GM18873 (cell line): ENCODE results near the gene NACA2.
"Not testable (repeated sequence)": the region's sequence is repeated elsewhere in the genome, so short reads cannot be mapped to it uniquely, and the experiment has no call there.

Source experiments
- ATAC-seq: cut with Tn5 transposase; IDR thresholded peaks from one replicate; pipeline ENCODE4 v1.9.1; 2021; ENCODE audit warnings: mild to moderate bottlenecking, moderate library complexity, moderate number of reproducible peaks; ENCODE audit not compliant: unreplicated experiment, low FRiP score

NACA2 gene

DNA sequence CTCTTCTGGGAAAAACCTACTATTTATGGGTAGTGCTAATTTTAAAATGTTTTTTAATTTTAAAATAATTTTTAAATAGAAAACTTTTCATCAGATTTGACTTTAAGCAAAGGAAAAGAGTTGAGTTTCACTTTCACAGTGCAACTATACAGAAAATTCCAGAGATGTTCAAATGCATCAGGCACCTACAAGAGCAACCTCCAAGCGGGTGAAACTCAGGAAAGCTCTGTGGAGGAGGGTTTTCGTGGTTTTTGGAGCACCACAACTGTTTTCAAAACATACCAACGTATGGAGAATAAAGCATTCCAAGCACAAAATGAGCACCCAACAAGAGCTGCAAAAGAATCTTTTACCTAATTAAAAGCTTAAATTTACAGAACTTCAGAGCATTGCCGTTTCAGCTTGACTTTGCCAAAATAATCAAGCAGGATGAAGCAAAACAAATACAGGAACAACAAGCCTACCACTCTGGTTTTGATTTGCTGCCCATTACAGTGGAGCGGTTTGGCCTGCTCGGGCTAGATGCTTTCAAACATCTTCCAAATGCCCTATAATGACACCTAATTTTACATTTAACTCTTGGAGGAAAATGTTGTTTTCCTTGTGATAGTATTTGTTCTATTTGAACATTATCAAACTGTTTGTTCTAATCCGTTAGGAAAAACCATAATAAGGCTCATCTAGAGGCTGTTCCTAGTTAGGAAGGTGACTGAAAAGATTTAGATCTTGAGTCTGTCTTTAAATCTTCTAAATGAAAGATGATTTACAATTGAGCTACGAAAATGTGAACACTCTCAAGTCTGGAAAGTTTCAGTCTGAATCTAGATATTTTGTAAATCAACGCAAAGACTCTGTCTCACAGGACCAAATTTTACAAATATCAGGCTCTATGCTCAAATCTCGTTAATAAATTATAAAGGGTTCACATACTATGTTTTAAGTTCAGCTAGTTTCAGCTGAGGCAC lies 34.5 kb downstream of the NACA2 start:
- ATAC-seq = no peak

DNA sequence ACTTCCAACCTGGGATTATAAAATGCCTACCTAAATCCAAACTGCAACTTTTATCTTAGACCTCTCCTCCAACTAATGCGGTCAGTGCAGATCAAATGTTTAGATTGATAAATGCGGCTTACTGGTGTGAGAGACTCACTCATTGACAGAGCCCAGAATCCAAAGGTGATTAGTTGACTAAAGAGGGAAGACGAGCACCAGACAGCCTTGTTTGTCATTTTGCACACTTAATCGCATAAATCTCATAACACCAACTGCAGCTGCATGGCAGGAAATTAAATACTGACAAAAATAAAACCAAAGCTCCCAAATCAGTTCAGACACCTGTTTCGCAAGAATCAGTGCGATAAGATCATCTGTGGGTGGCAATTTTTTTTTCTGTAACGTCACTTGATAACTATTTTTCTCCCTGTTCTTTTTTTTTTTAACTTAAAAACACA lies 35.9 kb downstream of the NACA2 start:
- no peak for ATAC-seq

DNA sequence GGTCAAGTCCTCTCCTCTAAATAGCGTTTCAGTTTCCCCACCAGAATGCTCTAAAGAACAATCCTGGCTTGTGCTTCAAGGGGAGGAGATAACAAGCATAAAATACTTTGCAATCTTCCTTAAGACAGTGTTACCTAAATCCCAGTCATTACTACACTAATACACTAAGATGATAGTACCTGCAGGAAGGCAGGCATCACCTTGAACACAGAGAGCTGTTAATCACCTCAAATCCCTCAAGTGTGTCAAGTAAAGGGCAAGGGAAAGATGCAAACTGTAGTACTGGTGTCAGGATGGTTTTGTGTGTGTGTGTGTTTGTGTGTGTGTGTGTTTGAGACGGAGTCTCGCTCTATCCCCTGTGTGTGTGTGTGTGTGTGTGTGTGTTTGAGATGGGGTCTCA lies 36.8 kb downstream of the NACA2 start:
- ATAC-seq = no peak

DNA sequence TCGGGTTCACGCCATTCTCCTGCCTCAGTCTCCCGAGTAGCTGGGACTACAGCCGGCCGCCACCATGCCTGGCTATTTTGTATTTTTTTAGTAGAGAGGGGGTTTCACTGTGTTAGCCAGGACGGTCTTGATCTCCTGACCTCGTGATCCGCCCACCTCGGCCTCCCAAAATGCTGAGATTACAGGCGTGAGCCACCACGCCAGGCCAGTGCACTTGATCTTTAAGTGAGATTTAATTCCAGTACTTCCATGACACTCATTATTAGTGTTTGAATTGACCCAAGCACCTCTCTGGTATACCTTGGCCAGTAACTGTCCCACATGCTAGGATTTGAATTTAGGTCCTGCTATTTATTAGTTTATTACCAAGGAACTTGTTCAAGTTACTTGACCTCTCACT lies 38.5 kb downstream of the NACA2 start:
- ATAC-seq = not testable (repeated sequence)

DNA sequence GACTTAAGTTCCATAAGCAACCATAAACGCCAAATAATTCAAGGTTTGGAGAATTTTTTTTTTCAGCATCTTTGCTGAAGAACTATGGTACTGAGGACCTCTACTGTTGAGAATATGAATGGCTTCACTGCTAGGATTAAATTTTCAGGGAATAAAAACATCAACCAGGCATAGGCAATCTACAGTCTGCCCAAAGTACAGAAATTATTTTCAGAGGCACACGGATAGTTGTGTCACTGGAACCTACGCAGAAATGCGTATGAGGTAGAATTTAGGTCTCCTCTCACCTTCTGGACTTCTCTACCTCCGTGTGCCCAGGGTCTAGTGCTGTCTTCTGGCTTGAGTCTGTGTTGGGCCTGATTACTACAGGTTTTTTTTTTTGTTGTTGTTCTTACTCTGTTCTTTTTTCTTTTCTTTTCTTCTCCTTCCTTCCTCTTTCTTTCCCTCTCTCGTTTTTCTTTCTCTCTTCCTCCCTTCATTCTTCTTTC lies 39.7 kb downstream of the NACA2 start:
- no peak for ATAC-seq

DNA sequence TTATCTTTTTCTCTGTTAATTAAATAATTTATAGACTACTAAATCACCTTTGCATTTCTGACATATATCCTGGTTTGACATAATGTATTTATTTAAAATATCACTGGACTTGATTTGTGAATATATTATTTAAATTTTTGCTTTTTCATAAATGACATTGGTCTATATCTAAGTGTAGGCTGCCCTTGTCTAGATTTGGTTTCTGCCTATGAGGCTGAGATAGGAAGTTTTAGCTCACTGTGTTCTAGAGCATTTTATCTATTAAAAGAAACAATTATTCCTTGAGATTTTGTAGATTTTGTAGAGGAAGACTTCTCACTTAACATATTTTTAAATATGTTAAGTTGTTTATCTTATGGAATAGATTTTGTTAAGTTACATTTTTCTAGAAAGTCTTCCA lies 43.9 kb downstream of the NACA2 start:
- no peak for ATAC-seq

DNA sequence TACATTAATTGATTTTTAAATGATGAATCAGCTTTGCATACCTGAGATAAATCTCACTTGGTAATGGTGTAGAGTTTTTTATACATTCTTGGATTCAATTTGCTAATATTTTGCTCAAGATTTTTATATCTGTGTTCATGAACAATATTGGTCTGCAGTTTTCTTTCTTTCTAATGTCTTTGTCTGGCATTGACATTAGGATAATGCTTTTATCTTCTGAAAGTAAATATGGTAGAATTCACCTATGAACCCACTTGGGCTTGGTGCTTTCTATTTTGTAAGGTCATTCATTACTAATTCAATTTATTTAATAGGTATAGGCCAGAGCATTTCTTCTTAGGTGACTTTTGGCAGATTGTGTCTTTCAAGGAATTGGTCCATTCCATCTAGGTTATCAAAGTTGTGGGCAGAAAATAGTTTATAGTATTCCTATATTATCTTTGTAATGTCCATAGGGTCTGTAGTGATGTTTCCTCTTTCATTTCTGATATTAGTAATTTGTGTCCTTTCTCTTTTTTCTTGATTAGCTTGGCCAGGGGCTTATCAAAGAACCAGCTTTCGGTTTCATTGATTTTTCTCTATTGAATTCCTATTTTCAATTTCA lies 45.6 kb downstream of the NACA2 start:
- no peak for ATAC-seq

DNA sequence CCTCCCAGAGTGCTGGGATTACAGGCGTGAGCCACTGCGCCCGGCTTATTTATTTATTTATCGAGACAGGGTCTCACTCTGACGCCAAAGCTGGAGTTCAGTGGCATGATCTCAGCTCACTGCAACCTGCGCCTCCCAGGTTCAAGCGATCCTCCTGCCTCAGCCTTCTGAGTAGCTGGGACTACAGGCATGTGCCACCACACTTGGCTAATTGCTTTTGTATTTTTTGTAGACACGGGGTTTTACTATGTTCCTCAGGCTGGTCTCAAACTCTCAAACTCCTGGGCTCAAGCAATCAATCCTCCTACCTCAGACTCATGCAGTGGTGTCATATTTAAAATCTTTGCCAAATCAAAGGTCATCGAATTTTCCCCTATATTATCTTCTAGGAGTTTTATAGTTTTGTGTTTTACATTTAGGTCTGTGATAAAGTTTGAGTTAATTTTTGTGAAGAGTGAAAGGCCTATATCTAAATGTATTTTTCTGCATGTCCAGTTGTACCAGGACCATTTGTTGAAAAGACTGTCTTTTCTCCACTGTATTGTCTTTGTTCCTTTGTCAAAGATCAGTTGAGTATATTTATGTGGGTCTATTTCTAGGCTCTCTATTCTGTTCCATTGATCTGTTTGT lies 47.1 kb downstream of the NACA2 start:
- ATAC-seq = no peak

DNA sequence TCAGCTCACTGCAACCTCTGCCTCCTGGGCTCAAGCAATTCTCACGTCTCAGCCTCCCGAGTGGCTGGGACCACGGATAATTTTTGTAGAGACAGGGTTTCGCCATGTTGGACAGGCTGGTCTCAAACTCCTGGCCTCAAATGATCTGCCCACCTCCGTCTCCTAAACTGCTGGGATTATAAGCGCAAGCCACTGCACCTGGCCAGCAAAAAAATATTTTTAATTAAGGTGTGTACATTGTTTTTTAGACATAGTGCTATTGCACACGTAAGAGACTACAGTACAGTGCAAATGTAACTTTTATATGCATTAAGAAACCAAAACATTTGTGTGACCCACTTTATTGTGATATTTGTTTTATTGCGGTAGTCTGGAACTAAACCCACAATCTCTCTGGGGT lies 49.0 kb downstream of the NACA2 start:
- ATAC-seq = no peak

DNA sequence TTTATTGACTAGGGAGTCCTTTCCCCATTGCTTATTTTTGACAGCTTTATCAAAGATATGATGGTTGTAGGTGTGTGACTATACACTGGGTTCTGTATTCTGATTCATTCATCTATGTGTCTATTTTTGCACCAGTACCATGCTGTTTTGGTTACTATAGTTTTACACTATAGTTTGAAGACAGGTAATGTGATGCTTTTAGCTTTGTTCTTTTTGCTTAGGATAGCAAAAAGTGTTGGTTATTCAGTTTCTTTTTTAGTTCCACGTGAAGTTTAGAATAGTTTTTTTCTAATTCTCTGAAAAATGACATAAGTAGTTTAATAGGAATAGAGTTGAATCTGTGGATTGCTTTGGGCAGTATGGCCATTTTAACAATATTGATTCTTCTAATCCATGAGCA lies 50.1 kb downstream of the NACA2 start:
- no peak for ATAC-seq
